ENCODE results near the gene TMEM235.
"Not testable (repeated sequence)": the region's sequence is repeated elsewhere in the genome, so short reads cannot be mapped to it uniquely, and the experiment has no call there.

Gene TMEM235

DNA sequence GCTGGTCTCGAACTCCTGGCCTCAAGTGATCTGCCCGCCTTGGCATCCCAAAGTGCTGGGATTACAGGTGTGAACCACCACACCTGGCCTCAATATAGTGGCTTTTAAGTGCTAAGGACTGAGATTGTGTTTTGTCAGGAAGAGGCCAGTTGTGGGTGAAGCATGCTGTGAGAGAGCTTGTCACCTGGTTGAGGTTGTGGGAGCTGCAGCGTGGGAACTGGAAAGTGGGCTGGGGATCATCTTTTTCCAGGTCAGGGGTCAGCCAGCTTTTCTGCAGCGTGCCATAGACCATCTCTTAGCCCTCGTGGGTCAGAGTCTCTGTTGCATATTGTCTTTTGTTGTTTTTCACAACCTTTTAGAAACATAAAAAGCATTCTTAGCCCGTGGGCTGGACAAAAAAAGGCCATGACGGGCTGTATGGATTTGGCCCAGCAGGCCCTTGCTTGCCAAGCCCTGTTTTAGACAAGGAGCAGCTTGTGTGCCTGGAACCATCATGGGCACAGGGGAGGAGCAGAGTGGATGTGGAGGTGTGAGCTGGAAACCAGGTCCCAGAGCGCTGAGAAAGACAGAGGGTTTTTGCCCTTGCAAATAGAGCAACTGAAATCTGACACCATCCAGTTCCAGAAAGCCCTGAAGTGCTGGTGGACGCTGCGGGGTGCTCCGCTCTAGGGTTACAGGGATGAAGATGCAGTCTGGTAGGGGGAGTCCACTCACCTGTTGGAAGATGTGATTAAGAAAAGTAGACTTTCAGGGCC, 11.9 kb upstream of the TMEM235 start:
- no peak for FAIRE-seq

DNA sequence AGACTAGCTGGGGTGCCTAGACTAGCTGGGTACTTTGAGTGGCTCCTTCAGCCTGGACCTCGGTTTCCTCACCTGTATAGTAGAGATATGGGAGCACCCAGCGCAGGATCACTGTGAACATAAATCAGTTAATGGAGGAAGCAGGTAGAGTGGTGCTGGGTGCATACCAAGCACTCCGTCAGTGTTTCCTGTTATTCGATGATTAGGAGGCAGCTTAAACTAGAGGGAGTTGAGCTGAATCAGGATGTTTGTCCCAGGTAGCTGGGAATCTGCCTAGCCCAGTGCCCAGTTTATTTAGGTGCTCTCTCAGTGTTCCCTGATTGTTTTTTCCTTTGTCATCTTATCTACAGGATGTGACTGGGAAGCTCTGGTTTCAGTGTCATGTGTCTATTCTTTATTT, 8.4 kb upstream of the TMEM235 start:
- FAIRE-seq, result no peak

DNA sequence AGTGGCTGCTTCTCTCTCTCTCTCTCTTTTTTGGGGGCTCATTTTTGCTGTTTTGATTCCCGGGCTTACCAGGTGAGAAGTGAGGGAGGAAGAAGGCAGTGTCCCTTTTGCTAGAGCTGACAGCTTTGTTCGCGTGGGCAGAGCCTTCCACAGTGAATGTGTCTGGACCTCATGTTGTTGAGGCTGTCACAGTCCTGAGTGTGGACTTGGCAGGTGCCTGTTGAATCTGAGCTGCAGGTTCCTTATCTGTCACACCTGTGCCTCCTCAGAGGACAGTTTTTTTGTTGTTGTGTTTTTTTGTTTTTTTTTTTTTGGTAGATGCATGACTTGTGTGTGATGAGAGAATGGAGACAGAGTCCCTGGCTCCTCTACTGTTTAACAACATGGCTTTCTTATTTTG, 7.7 kb upstream of the TMEM235 start:
- no peak for FAIRE-seq

DNA sequence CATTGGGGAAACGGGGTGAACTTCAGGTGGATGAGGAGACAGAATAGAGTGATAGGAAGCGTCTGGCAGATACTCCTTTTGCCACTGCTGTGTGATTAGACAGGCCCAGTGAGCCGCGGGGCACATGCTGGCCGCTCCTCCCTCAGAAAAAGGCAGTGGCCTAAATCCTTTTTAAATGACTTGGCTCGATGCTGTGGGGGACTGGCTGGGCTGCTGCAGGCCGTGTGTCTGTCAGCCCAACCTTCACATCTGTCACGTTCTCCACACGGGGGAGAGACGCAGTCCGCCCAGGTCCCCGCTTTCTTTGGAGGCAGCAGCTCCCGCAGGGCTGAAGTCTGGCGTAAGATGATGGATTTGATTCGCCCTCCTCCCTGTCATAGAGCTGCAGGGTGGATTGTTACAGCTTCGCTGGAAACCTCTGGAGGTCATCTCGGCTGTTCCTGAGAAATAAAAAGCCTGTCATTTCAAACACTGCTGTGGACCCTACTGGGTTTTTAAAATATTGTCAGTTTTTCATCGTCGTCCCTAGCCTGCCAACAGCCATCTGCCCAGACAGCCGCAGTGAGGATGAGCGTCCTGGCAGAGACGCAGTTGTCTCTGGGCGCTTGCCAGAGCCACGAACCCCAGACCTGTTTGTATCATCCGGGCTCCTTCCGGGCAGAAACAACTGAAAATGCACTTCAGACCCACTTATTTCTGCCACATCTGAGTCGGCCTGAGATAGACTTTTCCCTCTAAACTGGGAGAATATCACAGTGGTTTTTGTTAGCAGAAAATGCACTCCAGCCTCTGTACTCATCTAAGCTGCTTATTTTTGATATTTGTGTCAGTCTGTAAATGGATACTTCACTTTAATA, 7.0 kb upstream of the TMEM235 start:
- FAIRE-seq, result no peak

- no peak for FAIRE-seq
Observed at GRCh38 chr17:78225088-78225865, 6.2 kb upstream of the TMEM235 start.

- FAIRE-seq, result no peak
Observed at GRCh38 chr17:78226055-78226758, 5.2 kb upstream of the TMEM235 start.

DNA sequence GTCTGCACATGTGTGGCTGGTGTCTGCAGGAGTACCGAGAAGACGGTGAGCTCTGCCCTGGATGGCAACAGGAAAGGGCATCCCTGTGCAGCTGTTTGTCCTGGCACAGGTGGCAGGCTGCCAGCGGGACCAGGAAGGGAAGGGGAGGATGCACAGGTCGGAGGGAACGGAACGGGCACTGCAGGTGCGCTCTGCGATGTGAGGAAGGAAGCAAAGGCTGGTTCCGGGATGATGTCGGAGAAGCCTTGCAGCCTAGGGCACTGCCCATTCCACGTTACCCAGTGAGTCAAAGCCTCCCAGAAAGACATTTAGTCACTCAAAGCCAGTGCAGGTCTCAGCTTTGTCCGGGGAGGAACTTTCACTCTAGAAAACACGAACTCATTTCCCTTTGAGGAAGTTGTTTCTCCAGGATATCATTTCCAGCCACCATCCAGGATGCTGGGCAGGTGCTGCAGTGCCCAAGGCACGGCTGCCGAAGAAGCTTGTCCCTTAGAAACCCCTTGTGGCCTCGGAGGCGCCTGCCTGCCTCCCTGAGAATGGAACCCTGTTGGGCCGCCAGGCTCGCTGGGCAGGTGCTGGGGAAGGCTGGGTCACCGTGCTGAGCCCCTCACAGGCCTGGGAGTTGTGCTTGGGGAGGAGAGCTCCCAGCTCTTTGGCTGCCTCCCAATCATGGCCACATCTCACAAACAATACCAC, 4.5 kb upstream of the TMEM235 start:
- no peak for FAIRE-seq

- FAIRE-seq, result no peak
Observed at GRCh38 chr17:78227455-78227916, 3.9 kb upstream of the TMEM235 start.

DNA sequence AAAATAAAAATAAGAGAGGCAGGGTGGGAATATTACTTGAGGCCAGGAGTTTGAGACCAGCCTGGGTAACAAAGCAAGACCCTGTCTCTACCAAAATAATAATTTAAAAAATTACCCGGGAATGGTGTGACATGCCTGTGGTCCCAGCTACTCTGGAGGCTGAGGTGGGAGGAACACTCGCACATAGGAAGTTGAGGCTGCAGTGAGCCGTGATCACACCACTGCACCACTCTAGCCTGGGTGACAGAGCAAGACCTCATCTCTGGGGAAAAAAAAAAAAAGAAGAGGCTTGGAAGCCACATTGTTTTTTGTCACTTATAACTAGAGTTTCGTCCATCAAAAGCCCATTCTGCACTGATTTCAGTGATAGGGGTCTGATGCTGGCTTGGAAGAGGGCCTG, 3.3 kb upstream of the TMEM235 start:
- no peak for FAIRE-seq

- no peak for FAIRE-seq
Observed at GRCh38 chr17:78230252-78230962, 1.0 kb upstream of the TMEM235 start.

GRCh38 chr17:78231991-78232858, 794 bp downstream of the TMEM235 start:
- FAIRE-seq, result no peak

DNA sequence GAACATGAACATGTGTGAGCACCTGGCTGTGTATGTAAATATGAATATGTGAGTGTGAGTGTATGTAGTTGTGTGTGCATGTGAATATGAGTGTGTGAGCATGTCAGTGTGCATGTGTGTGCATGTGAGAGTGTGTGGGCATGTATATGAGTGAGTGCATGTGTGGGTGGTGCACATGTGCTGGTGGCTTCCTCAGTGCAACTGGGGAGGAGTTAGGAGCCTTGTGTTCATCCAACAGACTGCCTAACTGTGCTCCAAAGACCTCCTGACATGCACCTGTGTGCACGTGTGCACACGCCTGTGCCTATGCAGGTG, 1.4 kb downstream of the TMEM235 start:
- no peak for FAIRE-seq

- FAIRE-seq, result no peak
Observed at GRCh38 chr17:78233678-78234077, 2.2 kb downstream of the TMEM235 start.

- no peak for FAIRE-seq
Observed at GRCh38 chr17:78234261-78234865, 2.9 kb downstream of the TMEM235 start.

GRCh38 chr17:78235022-78235421, 3.6 kb downstream of the TMEM235 start:
- FAIRE-seq, result not testable (repeated sequence)

DNA sequence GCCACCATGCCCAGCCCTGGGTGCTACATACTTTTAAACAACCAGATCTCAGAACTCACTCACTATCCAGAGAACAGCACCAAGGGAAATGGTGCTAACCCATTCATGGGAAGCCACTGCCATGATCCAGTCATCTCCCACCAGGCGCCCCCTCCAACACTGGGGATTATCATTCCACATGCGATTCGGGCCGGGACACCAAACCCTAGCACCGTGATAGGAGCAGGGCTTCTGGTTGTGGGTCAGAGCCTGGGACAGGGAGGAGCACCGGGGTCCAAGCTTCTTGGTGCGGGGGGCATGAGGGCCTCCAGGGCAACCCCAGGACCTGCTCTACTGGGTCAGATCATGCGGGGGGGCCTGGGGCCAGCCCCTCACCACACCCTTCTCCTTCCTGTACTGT, 4.5 kb downstream of the TMEM235 start:
- FAIRE-seq, result no peak

GRCh38 chr17:78236362-78237127, 5.1 kb downstream of the TMEM235 start:
- FAIRE-seq, result no peak

GRCh38 chr17:78237401-78238012, 6.1 kb downstream of the TMEM235 start:
- no peak for FAIRE-seq
